Skeletal muscle satellite cell (primary cell): Measurements from ENCODE around the gene TSPAN11.

ENCODE experiments used
- H3K27me3 ChIP-seq: 2 replicates; pipeline ENCODE4 v1.7.0; 2013; ENCODE audit warnings: low read length; ENCODE audit not compliant: control insufficient read depth, insufficient read depth
- H3K36me3 ChIP-seq: 2 replicates; pipeline ENCODE4 v1.7.0; 2013; ENCODE audit warnings: mild to moderate bottlenecking, control low read depth, low read length; ENCODE audit not compliant: insufficient read depth
- H3K4me1 ChIP-seq: 2 replicates; pipeline ENCODE4 v1.7.0; 2013; ENCODE audit warnings: low read length; ENCODE audit not compliant: control insufficient read depth, insufficient read depth
- H3K4me2 ChIP-seq: 2 replicates; pipeline ENCODE4 v1.7.0; 2013; ENCODE audit warnings: mild to moderate bottlenecking, low read length
- H3K4me3 ChIP-seq: 2 replicates; pipeline ENCODE4 v1.7.0; 2013; ENCODE audit warnings: low read length
- H3K9ac ChIP-seq: 2 replicates; pipeline ENCODE4 v1.7.0; 2013; ENCODE audit warnings: mild to moderate bottlenecking, low read depth, low read length, moderate library complexity
- H3K9me3 ChIP-seq: replicated peaks from 2 replicates; pipeline ENCODE4 v1.7.0; 2013; ENCODE audit warnings: mild to moderate bottlenecking, control low read depth, low read length

The TSPAN11 gene

DNA sequence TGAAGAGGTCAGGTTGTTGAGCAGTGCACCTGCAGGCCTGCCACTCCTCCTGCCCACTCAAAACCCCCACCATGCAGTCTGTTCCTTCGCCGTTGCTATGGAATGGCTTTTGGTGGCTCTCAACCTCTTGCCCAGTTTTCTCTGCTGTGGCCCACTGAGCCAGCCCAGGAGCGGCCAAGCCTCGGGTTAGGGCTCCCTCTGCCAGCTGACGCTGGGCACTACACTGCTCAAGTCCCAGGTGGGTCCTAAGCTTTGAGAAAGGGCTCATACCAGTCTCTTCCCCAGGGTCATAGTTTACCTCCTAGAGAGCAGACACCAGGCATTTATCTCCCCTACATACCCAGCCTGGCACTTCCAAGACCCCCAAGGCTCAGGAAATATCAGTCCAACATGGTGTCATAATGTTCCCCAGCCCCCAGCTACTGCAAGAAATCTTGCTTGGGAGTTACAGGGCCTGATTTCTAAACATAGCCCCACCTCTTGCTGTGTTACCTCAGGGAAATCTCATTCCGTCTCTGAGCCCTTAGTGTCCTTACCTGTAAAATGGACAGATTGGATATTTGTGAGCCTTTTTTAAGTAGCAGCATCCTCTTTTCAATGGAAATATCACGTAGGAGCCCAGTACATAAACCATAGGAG lies 59.4 kb downstream of the TSPAN11 start:
- Histone ChIP-seq H3K4me3 (no peak overlapping the region), H3K9me3 (no peaks in the 10 kb centered on the region), H3K4me1 (no peaks in the 10 kb centered on the region), H3K36me3 (no peaks in the 10 kb centered on the region), H3K27me3 (peaks cover 5% of the 10 kb centered on the region), H3K4me2 (no peak overlapping the region), H3K9ac (no peak overlapping the region)

DNA sequence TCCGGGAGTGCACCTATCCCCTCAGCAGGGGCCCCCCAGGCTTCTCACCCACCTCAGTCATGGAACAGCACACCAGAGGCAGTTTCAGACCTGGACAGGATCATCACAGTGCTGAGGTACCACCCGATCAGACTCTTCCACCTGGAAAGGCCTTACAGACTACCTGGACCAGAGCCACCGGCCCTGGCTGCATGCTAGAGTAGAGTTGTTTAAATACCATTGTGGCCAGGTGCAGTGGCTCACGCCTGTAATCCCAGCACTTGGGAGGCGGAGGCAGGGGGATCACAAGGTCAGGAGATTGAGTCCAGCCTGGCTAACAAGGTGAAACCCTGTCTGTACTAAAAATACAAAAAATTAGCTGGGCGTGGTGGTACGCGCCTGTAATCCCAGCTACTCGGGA lies 61.5 kb downstream of the TSPAN11 start:
- H3K36me3 ChIP-seq: no peaks in the 10 kb centered on the region
- no peak overlapping the region for H3K4me3 ChIP-seq
- peaks cover 5% of the 10 kb centered on the region for H3K27me3 ChIP-seq
- H3K9me3 ChIP-seq: no peaks in the 10 kb centered on the region
- H3K9ac ChIP-seq: no peak overlapping the region
- H3K4me1 ChIP-seq: no peaks in the 10 kb centered on the region
- no peak overlapping the region for H3K4me2 ChIP-seq

DNA sequence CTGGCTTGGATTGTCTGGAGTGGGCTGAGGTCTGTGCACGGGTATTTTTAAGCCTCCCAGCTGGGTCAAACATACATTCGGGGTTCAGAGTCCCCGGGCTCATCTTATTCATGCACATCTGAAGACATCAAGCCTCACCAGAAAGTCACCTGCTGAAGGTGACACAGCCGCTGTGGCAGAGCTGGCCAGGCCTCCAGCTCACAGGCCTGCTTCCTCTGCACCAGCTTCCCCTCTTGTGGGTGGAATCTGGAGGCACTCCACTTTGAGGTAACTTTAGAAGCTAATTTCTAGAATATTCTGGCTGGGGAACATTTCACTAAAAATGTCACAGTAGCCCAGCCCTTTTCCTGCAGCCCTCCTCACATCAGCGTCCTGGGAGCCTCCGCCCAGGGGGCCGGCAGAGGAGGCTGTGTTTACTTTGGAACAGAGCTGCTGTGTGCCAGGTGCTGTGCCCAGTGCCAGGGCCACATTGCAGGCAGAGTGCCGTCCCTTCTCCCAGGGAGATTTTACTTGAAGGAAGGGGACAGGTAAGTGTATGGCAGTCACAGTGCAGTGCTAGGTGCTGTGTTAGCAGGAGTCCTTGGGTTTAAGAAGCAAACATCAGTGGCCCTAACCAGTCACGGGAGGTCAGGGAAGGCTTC lies 62.2 kb downstream of the TSPAN11 start:
- Histone ChIP-seq H3K4me2 (no peak overlapping the region), H3K4me1 (no peaks in the 10 kb centered on the region), H3K9me3 (no peaks in the 10 kb centered on the region), H3K9ac (no peak overlapping the region), H3K4me3 (no peak overlapping the region), H3K27me3 (no peaks in the 10 kb centered on the region), H3K36me3 (no peaks in the 10 kb centered on the region)

DNA sequence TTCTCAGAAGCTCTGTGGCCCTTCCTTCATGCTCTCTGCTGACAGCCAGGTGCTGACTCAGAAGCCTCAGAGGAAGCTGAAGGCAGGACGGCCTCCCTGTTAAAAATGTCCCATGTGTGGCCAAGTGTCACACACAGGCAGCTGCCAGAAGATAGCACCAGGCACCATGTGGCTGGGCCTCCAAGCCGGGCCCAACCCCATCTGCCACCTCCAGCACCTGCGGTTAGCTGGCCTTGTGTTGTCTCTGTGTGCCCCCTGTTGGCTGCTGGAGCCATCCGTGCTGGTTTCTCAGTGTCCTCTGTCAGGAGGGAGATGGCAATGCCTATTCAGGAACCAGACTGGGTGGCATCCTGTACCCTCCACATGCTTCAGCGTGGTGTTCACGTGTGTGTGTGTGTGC lies 63.2 kb downstream of the TSPAN11 start:
- Histone ChIP-seq H3K36me3 (no peaks in the 10 kb centered on the region), H3K9me3 (no peaks in the 10 kb centered on the region), H3K4me3 (no peak overlapping the region), H3K4me2 (no peak overlapping the region), H3K27me3 (no peaks in the 10 kb centered on the region), H3K9ac (no peak overlapping the region), H3K4me1 (no peaks in the 10 kb centered on the region)

DNA sequence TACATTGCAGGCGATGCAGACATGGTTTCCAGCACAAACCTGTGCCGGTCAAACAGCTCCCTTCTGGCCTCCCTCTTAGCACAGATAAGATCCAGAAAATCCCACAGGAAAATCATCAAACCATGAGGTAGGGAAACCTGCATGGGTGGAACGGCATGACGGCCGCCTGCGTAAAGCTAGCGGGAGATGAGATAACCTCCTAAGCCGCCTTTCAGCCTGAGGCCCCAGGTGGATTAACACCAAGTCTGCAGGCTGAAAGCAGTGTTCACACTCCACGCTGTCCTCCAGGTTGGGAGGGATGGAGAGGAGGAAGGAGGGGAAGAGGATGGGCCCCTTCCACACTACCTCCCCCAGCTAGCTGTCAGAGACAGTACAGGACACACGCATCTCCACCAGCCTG lies 63.8 kb downstream of the TSPAN11 start:
- no peaks in the 10 kb centered on the region for H3K36me3 ChIP-seq
- no peak overlapping the region for H3K4me2 ChIP-seq
- H3K9ac ChIP-seq: no peak overlapping the region
- no peaks in the 10 kb centered on the region for H3K9me3 ChIP-seq
- no peaks in the 10 kb centered on the region for H3K4me1 ChIP-seq
- no peak overlapping the region for H3K4me3 ChIP-seq
- H3K27me3 ChIP-seq: no peaks in the 10 kb centered on the region

DNA sequence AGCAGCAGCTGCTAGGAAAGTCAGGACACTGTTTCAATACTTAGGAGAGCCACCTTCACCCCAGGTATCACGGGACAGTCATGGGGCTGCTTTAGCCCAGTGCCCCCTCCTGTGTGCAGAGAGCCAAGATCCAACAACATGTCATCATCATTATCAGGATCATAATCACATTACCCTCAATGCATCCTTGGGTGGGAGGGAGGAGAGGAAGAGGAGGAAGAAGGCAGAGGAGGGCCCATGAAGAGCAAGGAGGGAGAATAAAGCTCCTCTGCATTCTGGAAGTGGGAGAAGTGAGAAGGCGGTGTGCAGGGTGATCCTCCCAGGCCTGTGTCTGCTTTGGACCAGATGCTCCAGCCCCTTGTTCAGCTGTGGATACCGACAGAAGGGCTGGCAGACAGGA lies 64.2 kb downstream of the TSPAN11 start:
- Histone ChIP-seq H3K36me3 (no peaks in the 10 kb centered on the region), H3K4me2 (no peak overlapping the region), H3K4me3 (no peak overlapping the region), H3K27me3 (no peaks in the 10 kb centered on the region), H3K9me3 (no peaks in the 10 kb centered on the region), H3K9ac (no peak overlapping the region), H3K4me1 (no peaks in the 10 kb centered on the region)

DNA sequence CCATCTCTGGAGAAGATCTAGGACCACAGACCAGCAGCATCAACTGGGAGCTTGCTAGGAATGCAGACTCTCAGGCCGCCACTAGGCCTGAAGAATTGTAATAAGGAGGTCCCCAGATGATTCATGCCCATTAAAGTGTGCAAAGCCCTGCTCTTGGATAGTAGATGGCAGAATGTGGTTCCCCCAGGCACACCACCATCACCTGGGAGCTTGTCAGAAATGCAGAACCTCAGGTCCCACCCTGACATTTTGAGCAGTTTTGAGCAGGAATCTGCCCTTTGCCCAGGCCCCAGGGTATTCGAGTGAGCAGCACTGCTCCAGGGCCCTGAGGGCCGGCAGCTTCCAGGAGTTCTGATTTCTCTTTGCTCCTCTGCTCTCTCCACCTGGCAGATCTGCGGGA lies 64.9 kb downstream of the TSPAN11 start:
- Histone ChIP-seq H3K36me3 (no peaks in the 10 kb centered on the region), H3K4me2 (no peak overlapping the region), H3K4me3 (no peak overlapping the region), H3K4me1 (peaks cover 5% of the 10 kb centered on the region), H3K9ac (no peak overlapping the region), H3K27me3 (no peaks in the 10 kb centered on the region), H3K9me3 (no peaks in the 10 kb centered on the region)

DNA sequence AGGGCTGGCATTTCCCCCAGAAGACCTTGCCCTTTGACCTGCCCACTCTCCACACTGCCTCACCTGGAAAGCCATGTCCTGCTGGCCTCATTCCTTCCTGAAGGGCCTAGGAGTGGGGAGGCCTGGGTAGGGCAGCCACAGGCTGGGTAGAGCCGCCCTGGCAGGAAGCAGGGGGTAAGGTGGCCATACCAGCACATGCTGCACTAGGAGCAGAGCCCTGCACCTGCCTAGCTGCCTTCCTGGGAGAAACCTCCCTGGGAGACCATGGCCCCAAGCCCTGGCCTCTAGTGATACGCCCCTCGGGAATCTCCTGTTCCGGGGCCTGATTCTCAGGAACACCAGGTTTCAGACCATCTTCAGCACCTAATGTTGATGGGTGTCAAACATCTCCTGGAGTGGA lies 65.8 kb downstream of the TSPAN11 start:
- Histone ChIP-seq H3K9ac (no peak overlapping the region), H3K4me1 (peaks cover 10% of the 10 kb centered on the region), H3K36me3 (no peaks in the 10 kb centered on the region), H3K9me3 (no peaks in the 10 kb centered on the region), H3K4me2 (no peak overlapping the region), H3K4me3 (no peak overlapping the region), H3K27me3 (no peaks in the 10 kb centered on the region)

DNA sequence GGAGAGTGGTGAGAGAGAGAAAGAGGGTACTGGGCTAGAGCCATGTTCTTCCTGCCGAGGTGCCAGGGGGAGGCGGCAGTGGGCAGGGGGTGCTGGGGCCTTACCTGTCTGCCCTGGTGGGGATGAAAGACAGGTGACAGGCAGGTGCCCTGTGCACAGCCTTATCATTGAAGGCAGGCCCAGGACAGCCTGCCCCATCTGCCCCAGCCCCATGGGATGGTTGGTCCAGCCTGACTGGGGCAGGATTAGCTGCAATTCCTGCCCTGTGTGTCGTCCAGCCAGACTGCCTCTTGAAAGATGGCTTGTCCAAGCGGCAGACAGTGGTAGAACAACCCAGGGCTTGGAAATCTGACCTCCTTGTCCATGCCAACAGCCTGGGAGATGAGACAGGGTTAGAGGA lies 67.2 kb downstream of the TSPAN11 start:
- H3K4me1 ChIP-seq: peaks cover 10% of the 10 kb centered on the region
- H3K27me3 ChIP-seq: no peaks in the 10 kb centered on the region
- no peak overlapping the region for H3K9ac ChIP-seq
- H3K4me3 ChIP-seq: no peak overlapping the region
- no peaks in the 10 kb centered on the region for H3K36me3 ChIP-seq
- no peaks in the 10 kb centered on the region for H3K9me3 ChIP-seq
- no peak overlapping the region for H3K4me2 ChIP-seq

DNA sequence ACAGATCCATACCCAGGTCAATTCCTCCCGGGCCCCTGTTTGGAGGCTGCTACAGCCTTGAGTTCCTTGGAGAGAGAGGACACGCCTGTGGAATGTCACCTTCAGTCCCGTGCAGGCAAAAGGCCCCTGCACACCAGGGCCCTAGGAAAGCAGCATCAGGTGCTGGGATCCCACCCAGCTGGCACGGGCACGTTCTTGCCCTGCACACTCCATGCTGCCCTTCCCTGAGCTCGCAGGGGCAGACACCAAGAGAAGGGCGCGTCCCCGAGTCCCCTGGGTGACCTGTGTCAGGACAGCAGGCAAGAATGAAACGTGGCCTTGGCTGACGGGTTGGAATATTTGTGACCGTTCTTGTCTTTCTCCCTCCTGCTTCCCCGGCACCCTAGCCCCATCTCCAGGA lies 67.7 kb downstream of the TSPAN11 start:
- H3K27me3 ChIP-seq: no peaks in the 10 kb centered on the region

DNA sequence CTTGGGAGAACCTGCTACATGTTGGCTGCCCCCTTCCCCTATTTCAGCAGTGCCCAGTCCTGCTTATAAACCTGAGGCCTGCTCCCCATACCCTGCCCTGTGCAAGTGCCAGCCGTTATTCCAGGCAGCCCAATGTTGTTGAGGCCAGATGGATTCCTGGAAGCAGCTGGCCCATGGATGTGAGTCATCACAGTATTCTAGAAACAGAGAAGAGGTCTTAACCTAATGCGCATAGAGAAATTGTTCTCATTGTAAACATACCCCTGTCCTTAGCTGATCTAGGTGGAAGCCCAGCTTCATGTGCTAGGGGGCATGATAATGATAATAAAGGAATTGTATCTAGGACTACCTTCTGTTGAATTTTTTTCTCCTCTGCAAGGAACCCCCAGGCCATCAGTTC lies 69.7 kb downstream of the TSPAN11 start:
- Histone ChIP-seq H3K4me3 (no peak overlapping the region), H3K27me3 (no peaks in the 10 kb centered on the region), H3K4me2 (no peak overlapping the region), H3K36me3 (no peaks in the 10 kb centered on the region), H3K4me1 (peaks cover 26% of the 10 kb centered on the region), H3K9me3 (no peaks in the 10 kb centered on the region), H3K9ac (no peak overlapping the region)

More for the DNA sequence above, 67.7 kb downstream of the TSPAN11 start:
- H3K9ac ChIP-seq: no peak overlapping the region
- no peak overlapping the region for H3K4me2 ChIP-seq
- H3K4me1 ChIP-seq: peaks cover 10% of the 10 kb centered on the region
- H3K36me3 ChIP-seq: no peaks in the 10 kb centered on the region
- no peaks in the 10 kb centered on the region for H3K9me3 ChIP-seq
- H3K4me3 ChIP-seq: no peak overlapping the region

DNA sequence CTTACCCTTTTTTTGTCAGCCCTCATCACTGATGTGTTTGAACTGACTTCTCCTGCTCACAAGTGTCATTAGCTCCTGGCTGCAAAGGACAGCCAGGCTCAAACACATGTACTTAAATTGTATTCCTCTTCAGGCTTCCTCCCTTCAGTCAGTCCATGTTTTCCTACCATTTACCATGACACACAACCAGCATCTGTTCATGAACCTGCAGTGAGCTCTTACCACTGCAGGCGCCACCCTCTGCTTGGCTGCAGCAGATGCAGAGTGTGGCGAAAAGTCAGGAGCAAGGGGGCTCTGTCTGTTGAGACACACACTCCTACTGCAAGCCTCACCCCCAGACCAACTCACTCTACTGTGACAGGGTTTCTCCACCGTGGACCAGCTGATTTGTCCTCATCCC lies 70.2 kb downstream of the TSPAN11 start:
- Histone ChIP-seq H3K27me3 (no peaks in the 10 kb centered on the region), H3K9me3 (no peaks in the 10 kb centered on the region), H3K4me2 (no peak overlapping the region), H3K9ac (no peak overlapping the region), H3K4me1 (peaks cover 27% of the 10 kb centered on the region), H3K4me3 (no peak overlapping the region), H3K36me3 (no peaks in the 10 kb centered on the region)
